Measurements from ENCODE around the gene HMGN1. TPM values are rescaled to one million over a fixed set of nuclear protein-coding genes. Genes with fewer than 3 reads are reported as not detected.
A peak's percentile ranks its signal among the peaks of the same experiment; 100 is the strongest.

The HMGN1 gene
- total RNA-seq, 1 donor from 2014 or later, result 64.5 TPM

- no peak for TF ChIP-seq CTCF (IDR thresholded peaks at IDR 0.05; ENCODE audit: borderline replicate concordance)
- H3K36me3 ChIP-seq, result peaks cover 30% of the 10 kb centered on the region
- H3K4me1 ChIP-seq, result peaks cover 55% of the 10 kb centered on the region
- peak overlapping the region; percentile 91 for H3K4me3 ChIP-seq
- intact Hi-C loops (cut with micrococcal nuclease), result no loop called here
- peak overlapping the region; percentile 100 for H3K27ac ChIP-seq (replicated peaks)
- no peaks in the 10 kb centered on the region for H3K27me3 ChIP-seq (ENCODE audit: low read depth)
- peak; percentile 94 for DNase-seq
- no peaks in the 10 kb centered on the region for H3K9me3 ChIP-seq (replicated peaks)
These were observed 36.5 kb downstream of the HMGN1 start for GRCh38 chr21:39312112-39313041.

DNA sequence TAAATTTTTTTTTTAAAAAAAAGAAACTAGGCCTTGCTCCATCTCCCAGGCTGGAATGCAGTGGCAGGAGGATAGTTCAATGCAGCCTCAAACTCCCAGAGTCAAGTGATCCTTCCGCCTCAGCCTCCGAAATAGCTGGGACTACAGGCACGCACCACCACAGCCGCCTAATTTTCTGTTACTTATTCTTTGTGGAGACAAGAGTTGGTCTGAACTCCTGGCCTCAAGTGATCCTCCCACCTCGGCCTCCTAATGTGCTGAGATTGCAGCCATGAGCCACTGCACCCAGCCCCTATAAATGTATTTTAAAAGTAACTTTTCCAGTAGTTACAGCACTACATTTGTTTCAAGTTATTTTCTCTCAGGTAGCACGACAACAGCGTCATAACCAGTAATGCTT, 37.7 kb downstream of the HMGN1 start:
- intact Hi-C loops (cut with micrococcal nuclease), result no loop called here
- Histone ChIP-seq H3K9me3 (replicated peaks) (no peaks in the 10 kb centered on the region), H3K27ac (replicated peaks) (no peak overlapping the region), H3K4me3 (no peak overlapping the region), H3K27me3 (ENCODE audit: low read depth) (no peaks in the 10 kb centered on the region), H3K36me3 (peaks cover 30% of the 10 kb centered on the region), H3K4me1 (peaks cover 61% of the 10 kb centered on the region)
- no peak for DNase-seq
- no peak for TF ChIP-seq CTCF (IDR thresholded peaks at IDR 0.05; ENCODE audit: borderline replicate concordance)

- H3K27ac ChIP-seq (replicated peaks), result no peak overlapping the region
- no peaks in the 10 kb centered on the region for H3K27me3 ChIP-seq (ENCODE audit: low read depth)
- H3K4me3 ChIP-seq, result no peak overlapping the region
- DNase-seq, result no peak
- H3K36me3 ChIP-seq, result peaks cover 47% of the 10 kb centered on the region
- intact Hi-C loops (cut with micrococcal nuclease), result no loop called here
- TF ChIP-seq CTCF (IDR thresholded peaks at IDR 0.05; ENCODE audit: borderline replicate concordance), result no peak
- no peaks in the 10 kb centered on the region for H3K9me3 ChIP-seq (replicated peaks)
- H3K4me1 ChIP-seq, result peaks cover 34% of the 10 kb centered on the region
These were observed 41.4 kb downstream of the HMGN1 start for GRCh38 chr21:39307466-39307865.

GRCh38 chr21:39300587-39300986, 48.3 kb downstream of the HMGN1 start:
- Histone ChIP-seq H3K9me3 (replicated peaks) (peaks cover 12% of the 10 kb centered on the region), H3K4me3 (no peak overlapping the region), H3K4me1 (peaks cover 24% of the 10 kb centered on the region), H3K36me3 (peaks cover 75% of the 10 kb centered on the region), H3K27ac (replicated peaks) (no peak overlapping the region), H3K27me3 (ENCODE audit: low read depth) (no peaks in the 10 kb centered on the region)
- intact Hi-C loops (cut with micrococcal nuclease), result no loop called here
- no peak for TF ChIP-seq CTCF (IDR thresholded peaks at IDR 0.05; ENCODE audit: borderline replicate concordance)
- DNase-seq, result no peak

DNA sequence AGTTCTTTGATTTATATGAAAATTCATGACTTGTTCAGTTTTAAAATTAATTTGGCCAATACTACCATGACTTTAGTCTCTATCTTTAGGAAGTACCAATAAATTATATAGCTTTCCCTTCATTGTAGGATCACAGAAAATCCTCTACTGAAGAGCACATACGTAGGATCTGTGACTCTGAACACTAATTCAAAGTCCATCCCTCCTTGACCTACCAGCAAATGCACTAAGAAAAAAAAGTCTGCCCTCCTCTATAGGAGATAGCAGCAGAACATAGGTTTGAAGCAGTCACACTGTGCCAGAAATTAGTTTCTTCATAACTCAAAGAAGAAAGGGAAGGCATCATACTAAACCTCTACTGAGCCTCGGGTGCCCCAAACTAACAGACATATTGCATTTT, 52.0 kb downstream of the HMGN1 start:
- no peak overlapping the region for H3K27ac ChIP-seq (replicated peaks)
- intact Hi-C loops (cut with micrococcal nuclease), result no loop called here
- no peak for DNase-seq

More for the DNA sequence above, 52.0 kb downstream of the HMGN1 start:
- H3K9me3 ChIP-seq (replicated peaks), result peaks cover 12% of the 10 kb centered on the region
- no peak for TF ChIP-seq CTCF (IDR thresholded peaks at IDR 0.05; ENCODE audit: borderline replicate concordance)
- H3K4me3 ChIP-seq, result no peak overlapping the region
- peaks cover 24% of the 10 kb centered on the region for H3K4me1 ChIP-seq
- H3K36me3 ChIP-seq, result peaks cover 93% of the 10 kb centered on the region
- H3K27me3 ChIP-seq (ENCODE audit: low read depth), result no peaks in the 10 kb centered on the region

Other genes with a start within 250 kb of the HMGN1 start
- gene PSMG1, start 165.6 kb downstream of the HMGN1 start, total RNA-seq, result 20.7 TPM
- gene BRWD1, start 35.5 kb downstream of the HMGN1 start, total RNA-seq, result 34.9 TPM
- gene LCA5L, start 96.7 kb upstream of the HMGN1 start, total RNA-seq, result 0.80 TPM
- 103 TPM for gene SH3BGR, start 102.9 kb upstream of the HMGN1 start, total RNA-seq

All from left ventricle myocardium inferior (tissue), 1 donor.